Ovary (tissue), 9 donors: ENCODE results near the gene SP6. TPM values are rescaled to one million over a fixed set of nuclear protein-coding genes. Genes with fewer than 3 reads are reported as not detected.

Experiments
- DNase-seq, 5 donors: peaks; one replicate each; pipeline ENCODE4 v3.0.0-alpha.2; 2019 to 2020
- H3K27ac ChIP-seq, 2 donors: fragments of 200-600 bp; one replicate each; pipeline versions ENCODE4 v1.5.1 to v1.8.0; 2019 to 2022
- H3K27me3 ChIP-seq: fragments of 200-600 bp; one replicate; pipeline ENCODE4 v1.8.0; 2022
- H3K36me3 ChIP-seq: fragments of 200-600 bp; sonication (generic); one replicate; pipeline ENCODE4 v1.5.1; 2019
- H3K4me1 ChIP-seq: one replicate; pipeline ENCODE4 v1.8.1; 2013; ENCODE audit warnings: mild to moderate bottlenecking, moderate library complexity; ENCODE audit not compliant: insufficient read depth
- H3K4me3 ChIP-seq: fragments of 200-600 bp; sonication (generic); one replicate; pipeline ENCODE4 v1.5.1; 2017
- H3K9me3 ChIP-seq, 2 donors: fragments of 200-600 bp in 1 of 2; sonication (generic) in 1 of 2; one replicate each; pipeline versions ENCODE4 v1.5.1 to v1.8.1; 2013 to 2019; ENCODE audit warnings: mild to moderate bottlenecking in 1 of 2, moderate library complexity in 1 of 2
- CTCF ChIP-seq, 3 donors: fragments of 450-650 bp in 2 of 3; fragments of 200-600 bp in 1 of 3; IDR thresholded peaks; one replicate each; pipeline versions ENCODE4 v1.5.1 to v1.8.0; 2016 to 2022; ENCODE audit warnings: antibody characterized with exemption in 3 of 3, mild to moderate bottlenecking in 1 of 3
- EP300 ChIP-seq: sonication (generic); formaldehyde crosslinking; IDR thresholded peaks from one replicate; pipeline ENCODE4 v1.6.1; 2017; ENCODE audit warnings: antibody characterized with exemption
- POLR2A ChIP-seq: fragments of 450-650 bp; IDR thresholded peaks from one replicate; pipeline ENCODE4 v1.6.1; 2017; ENCODE audit warnings: antibody characterized with exemption, mild to moderate bottlenecking, moderate library complexity
- WGBS, 3 donors: extraction: QIAGEN DNeasy Blood & Tissue Kit in 1 of 3; methylation state at CpG; one replicate each; pipeline versions ENCODE4 v1.1.5 to v1.1.7; 2013 to 2017; 5-methylcytosine and 5-hydroxymethylcytosine counted together
- intact Hi-C, 4 donors: fragments of 100-400 bp; cut with DNase I; formaldehyde crosslinking; loops; one replicate each; pipeline versions ENCODE4 v1.11.0 to v1.15.1; 2022 to 2023
- polyA plus RNA-seq, 2 donors: library from polyadenylated mRNA; stranded (reverse); fragments of 200-250 nt in 1 of 2; fragments of 350-450 nt in 1 of 2; fragmentation: Illumina TruSeq in 1 of 2; extraction: RNeasy Lipid Tissue Mini Kit (QIAGEN cat#74804) in 1 of 2; gene quantifications; one replicate each; pipeline ENCODE4 v1.2.3, GENCODE V29; 2013 to 2014
- total RNA-seq, 7 donors: library from RNA; depleted of rRNA in 2 of 7; stranded (reverse); fragments of >200 nt in 2 of 7; fragmentation: NEBNext Ultra II Directional in 3 of 7; extraction: Animal tissue kit (Norgen Biotek cat#: 25700) in 3 of 7; gene quantifications; one replicate each; pipeline versions ENCODE4 v1.1.0 to v1.2.4, GENCODE V29; 2016 to 2023
- donor health status: DM: no; HTN: no; CAD: no; lungs with moderate emphysema.
- donor health status: DM: no; HTN: no; CAD: no.
- donor health status: Bipolar disorder and iron deficiency.
- donor health status: DM: yes; HTN: yes; CAD: no.
- donor health status: DM: no; HTN: no; CAD: no.
- donor health status: DM: yes; HTN: yes; CAD: no.

SP6 gene
- total and polyA plus RNA-seq, 9 donors = 0.25 to 4.3 (median 1.1) TPM

GRCh38 chr17:47830396-47831002, 20.5 kb downstream of the SP6 start:
- Histone ChIP-seq H3K4me1 (peaks cover 4% of the 10 kb centered on the region), H3K27me3 (no peaks in the 10 kb centered on the region), H3K9me3 (no peaks in the 10 kb centered on the region), H3K27ac (no peak overlapping the region), H3K4me3 (peak overlapping the region; percentile 52), H3K36me3 (no peaks in the 10 kb centered on the region)
- intact Hi-C loops = no loop called here
- WGBS, 3 donors = 56 to 64% (median 57%) methylated on average over 18 of the region's 18 CpGs
- no peak for DNase-seq
- no peak for TF ChIP-seq EP300
- no peak for TF ChIP-seq CTCF (IDR thresholded peaks at IDR 0.05)
- TF ChIP-seq POLR2A = no peak

- 81 to 88% (median 84%) methylated on average over 3 of the region's 3 CpGs for WGBS, 3 donors
- TF ChIP-seq POLR2A = no peak
- TF ChIP-seq CTCF (IDR thresholded peaks at IDR 0.05) = no peak
- TF ChIP-seq EP300 = no peak
These were observed 21.1 kb downstream of the SP6 start for GRCh38 chr17:47829870-47830269.

GRCh38 chr17:47823519-47823918, 27.4 kb downstream of the SP6 start:
- intact Hi-C loops = no loop called here
- no peak overlapping the region for H3K27ac ChIP-seq
- no peaks in the 10 kb centered on the region for H3K36me3 ChIP-seq
- H3K4me3 ChIP-seq = no peak overlapping the region
- H3K4me1 ChIP-seq = peaks cover 9% of the 10 kb centered on the region
- H3K9me3 ChIP-seq = no peaks in the 10 kb centered on the region
- TF ChIP-seq POLR2A = no peak
- no peak for TF ChIP-seq CTCF (IDR thresholded peaks at IDR 0.05)
- no peak for TF ChIP-seq EP300
- WGBS, 3 donors = 83 to 93% (median 84%) methylated on average over 4 of the region's 4 CpGs
- no peaks in the 10 kb centered on the region for H3K27me3 ChIP-seq
- DNase-seq = no peak

More at GRCh38 chr17:47829870-47830269, 21.1 kb downstream of the SP6 start:
- H3K36me3 ChIP-seq = no peaks in the 10 kb centered on the region
- no peak overlapping the region for H3K27ac ChIP-seq
- H3K4me3 ChIP-seq = no peak overlapping the region
- peaks cover 4% of the 10 kb centered on the region for H3K4me1 ChIP-seq
- no peaks in the 10 kb centered on the region for H3K9me3 ChIP-seq
- intact Hi-C loops = no loop called here
- DNase-seq = no peak
- no peaks in the 10 kb centered on the region for H3K27me3 ChIP-seq

- WGBS, 3 donors = 83 to 94% (median 90%) methylated on average over 4 of the region's 4 CpGs
- no peak overlapping the region for H3K4me3 ChIP-seq
- intact Hi-C loops = no loop called here
These were observed 28.2 kb downstream of the SP6 start for GRCh38 chr17:47822785-47823184.

More at GRCh38 chr17:47822785-47823184, 28.2 kb downstream of the SP6 start:
- DNase-seq = no peak
- H3K36me3 ChIP-seq = no peaks in the 10 kb centered on the region
- TF ChIP-seq POLR2A = no peak
- TF ChIP-seq EP300 = no peak
- no peak for TF ChIP-seq CTCF (IDR thresholded peaks at IDR 0.05)
- H3K27me3 ChIP-seq = no peaks in the 10 kb centered on the region
- H3K27ac ChIP-seq = no peak overlapping the region
- H3K4me1 ChIP-seq = peaks cover 9% of the 10 kb centered on the region
- H3K9me3 ChIP-seq = no peaks in the 10 kb centered on the region
